ENCODE measurements around the gene GPR162. TPM values are rescaled to one million over a fixed set of nuclear protein-coding genes. Genes with fewer than 3 reads are reported as not detected.

GPR162 gene, protein sequence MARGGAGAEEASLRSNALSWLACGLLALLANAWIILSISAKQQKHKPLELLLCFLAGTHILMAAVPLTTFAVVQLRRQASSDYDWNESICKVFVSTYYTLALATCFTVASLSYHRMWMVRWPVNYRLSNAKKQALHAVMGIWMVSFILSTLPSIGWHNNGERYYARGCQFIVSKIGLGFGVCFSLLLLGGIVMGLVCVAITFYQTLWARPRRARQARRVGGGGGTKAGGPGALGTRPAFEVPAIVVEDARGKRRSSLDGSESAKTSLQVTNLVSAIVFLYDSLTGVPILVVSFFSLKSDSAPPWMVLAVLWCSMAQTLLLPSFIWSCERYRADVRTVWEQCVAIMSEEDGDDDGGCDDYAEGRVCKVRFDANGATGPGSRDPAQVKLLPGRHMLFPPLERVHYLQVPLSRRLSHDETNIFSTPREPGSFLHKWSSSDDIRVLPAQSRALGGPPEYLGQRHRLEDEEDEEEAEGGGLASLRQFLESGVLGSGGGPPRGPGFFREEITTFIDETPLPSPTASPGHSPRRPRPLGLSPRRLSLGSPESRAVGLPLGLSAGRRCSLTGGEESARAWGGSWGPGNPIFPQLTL
- total RNA-seq (2021) (2.4 and 3.8 TPM in 2 replicates), Bru-seq, nascent RNA (percentile 24 among the genes with signal in this experiment), BruChase-seq, experiment 1, labeled RNA remaining after a 2-hour chase (percentile 15 among the genes with signal in this experiment), BruChase-seq, experiment 2, labeled RNA remaining after a 6-hour chase (percentile 25 among the genes with signal in this experiment)
- long read RNA-seq, partial matches to known transcripts = 0 of 3 reads
- long read RNA-seq, other reads (novel, unspliced or antisense) = 0 of 3 reads

DNA sequence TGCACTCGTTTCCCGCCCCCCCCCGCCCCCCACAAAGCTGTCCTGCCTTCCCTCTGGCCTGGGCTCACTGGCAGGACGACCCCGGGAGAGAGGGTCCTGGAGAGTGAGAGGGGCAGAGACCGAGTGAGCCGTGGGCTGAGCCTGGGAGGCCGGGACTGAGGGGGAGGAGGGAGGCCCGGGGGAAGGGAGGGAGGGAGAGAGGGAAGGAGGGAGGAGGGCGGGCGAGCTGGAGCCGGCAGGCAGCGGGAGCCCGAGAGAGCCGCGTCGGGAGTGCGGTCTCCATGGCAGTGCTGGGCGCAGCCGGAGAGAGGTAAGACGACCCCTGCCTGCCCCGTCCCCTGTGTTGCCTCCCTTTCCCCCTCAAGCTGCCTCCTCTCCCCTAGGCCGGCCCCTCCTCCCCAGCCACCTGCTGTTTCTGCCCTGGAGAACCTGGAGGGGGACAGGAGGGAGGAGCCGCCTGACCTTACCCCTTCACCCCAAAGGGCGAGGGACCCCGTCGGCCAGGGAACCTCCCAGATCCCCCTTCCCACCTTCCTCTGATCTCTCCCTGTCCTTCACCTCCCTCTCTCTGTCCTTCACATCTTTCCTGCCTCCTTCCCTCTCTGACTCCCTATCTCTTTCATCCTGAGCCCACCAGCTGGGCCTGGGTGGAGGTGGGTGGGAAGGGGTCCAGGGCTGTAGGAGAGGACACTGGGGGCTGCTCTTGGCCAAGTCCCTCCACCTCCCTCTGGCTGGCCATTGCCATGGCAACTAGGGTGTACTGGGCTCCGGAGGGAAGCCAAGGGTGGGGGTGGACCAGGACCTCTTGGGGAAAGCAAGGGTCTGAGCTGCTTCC lies at the start of gene GPR162:
Gene GPR162 (plus strand): TSS at position 231 of the 835 bp plus-strand sequence. CDS start 2,078 bp downstream, outside the sequence.
- H3K9me2 ChIP-seq (ENCODE audit: insufficient read depth) = no peaks in the 10 kb centered on the region
- DNase-seq = peak in 1 of 2 experiments; percentile 37
- H3K9me3 ChIP-seq (ENCODE audit: insufficient read depth, low read depth) = no peaks in the 10 kb centered on the region
- peak within 1 kb of the TSS; percentile 33; the same call in 1 of the 2 replicates for H3K4me3 ChIP-seq
- ChIA-PET CTCF (interaction anchor here (0.6 to 1.8 kb wide), 4 partner anchors 20 to 117 kb away, joined by 3 to 9 read pairs (median 5); no protein-coding TSS in a partner anchor), POLR2A (ENCODE audit: unreplicated experiment) (interaction anchor here (0.7 to 0.9 kb wide), 3 partner anchors 47 to 209 kb away, joined by 3 to 4 read pairs (median 3); no protein-coding TSS in a partner anchor)
- TF ChIP-seq, protein P1, sequence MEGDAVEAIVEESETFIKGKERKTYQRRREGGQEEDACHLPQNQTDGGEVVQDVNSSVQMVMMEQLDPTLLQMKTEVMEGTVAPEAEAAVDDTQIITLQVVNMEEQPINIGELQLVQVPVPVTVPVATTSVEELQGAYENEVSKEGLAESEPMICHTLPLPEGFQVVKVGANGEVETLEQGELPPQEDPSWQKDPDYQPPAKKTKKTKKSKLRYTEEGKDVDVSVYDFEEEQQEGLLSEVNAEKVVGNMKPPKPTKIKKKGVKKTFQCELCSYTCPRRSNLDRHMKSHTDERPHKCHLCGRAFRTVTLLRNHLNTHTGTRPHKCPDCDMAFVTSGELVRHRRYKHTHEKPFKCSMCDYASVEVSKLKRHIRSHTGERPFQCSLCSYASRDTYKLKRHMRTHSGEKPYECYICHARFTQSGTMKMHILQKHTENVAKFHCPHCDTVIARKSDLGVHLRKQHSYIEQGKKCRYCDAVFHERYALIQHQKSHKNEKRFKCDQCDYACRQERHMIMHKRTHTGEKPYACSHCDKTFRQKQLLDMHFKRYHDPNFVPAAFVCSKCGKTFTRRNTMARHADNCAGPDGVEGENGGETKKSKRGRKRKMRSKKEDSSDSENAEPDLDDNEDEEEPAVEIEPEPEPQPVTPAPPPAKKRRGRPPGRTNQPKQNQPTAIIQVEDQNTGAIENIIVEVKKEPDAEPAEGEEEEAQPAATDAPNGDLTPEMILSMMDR (conservative IDR thresholded peaks at IDR 0.05) = no peak
- no peak for TF ChIP-seq EZH2 (IDR thresholded peaks at IDR 0.05; ENCODE audit: low read depth)
- peak within 1 kb of the TSS; percentile 68 for H3K4me2 ChIP-seq
- no TSS peak for BruUV-seq (replicated peaks)
- peaks cover 76% of the 10 kb centered on the region for H3K27me3 ChIP-seq (ENCODE audit: insufficient read depth, low read depth)
- H3K36me3 ChIP-seq (ENCODE audit: low read depth) = no peaks in the 10 kb centered on the region
- H3K27ac ChIP-seq = no peak within 1 kb of the TSS
- intact Hi-C loops (cut with micrococcal nuclease; ENCODE audit: unreplicated experiment) = no loop called here
- H3K4me1 ChIP-seq (replicated peaks; ENCODE audit: insufficient read depth) = no peaks in the 10 kb centered on the region; the same call in 1 of the 2 replicates
- no peaks in the 10 kb centered on the region; the same call in 1 of the 2 replicates for H3F3A ChIP-seq (ENCODE audit: insufficient read depth, low read depth)
- H3K79me2 ChIP-seq (ENCODE audit: low read depth) = no peaks in the 10 kb centered on the region
- no peaks in the 10 kb centered on the region for H4K20me1 ChIP-seq (ENCODE audit: insufficient read depth)
- H2AFZ ChIP-seq = no peak within 1 kb of the TSS

DNA sequence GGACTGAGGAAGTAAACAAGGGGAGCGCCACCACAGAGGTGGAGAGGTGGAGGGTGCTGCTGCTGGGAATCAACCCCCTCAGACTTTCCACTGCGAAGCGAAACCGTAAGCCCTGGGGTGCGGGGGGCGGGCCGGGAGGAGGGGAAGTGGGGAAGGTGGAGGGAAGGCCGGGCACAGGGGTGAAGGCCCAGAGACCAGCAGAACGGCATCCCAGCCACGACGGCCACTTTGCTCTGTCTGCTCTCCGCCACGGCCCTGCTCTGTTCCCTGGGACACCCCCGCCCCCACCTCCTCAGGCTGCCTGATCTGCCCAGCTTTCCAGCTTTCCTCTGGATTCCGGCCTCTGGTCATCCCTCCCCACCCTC lies 49.3 kb upstream of the GPR162 start, which contains the start of gene LAG3:
Gene LAG3 (plus strand): TSS at position 190 of the 365 bp plus-strand sequence. CDS start 333 bp downstream, outside the sequence.
- no peaks in the 10 kb centered on the region for H3K36me3 ChIP-seq (ENCODE audit: low read depth)
- POLR2A ChIA-PET (ENCODE audit: unreplicated experiment) = no interaction called here
- CTCF ChIA-PET = interaction anchor here (1.8 kb wide), 1 partner anchor 20 kb away, joined by 5 read pairs; the partner anchor contains the start of gene MLF2
- no peaks in the 10 kb centered on the region for H3K27me3 ChIP-seq (ENCODE audit: insufficient read depth, low read depth)
- peaks cover 27% of the 10 kb centered on the region for H3F3A ChIP-seq (ENCODE audit: insufficient read depth, low read depth)
- DNase-seq = no peak
- intact Hi-C loops (cut with micrococcal nuclease; ENCODE audit: unreplicated experiment) = no loop called here
- no peak within 1 kb of the TSS for H3K4me3 ChIP-seq
- H4K20me1 ChIP-seq (ENCODE audit: insufficient read depth) = peaks cover 19% of the 10 kb centered on the region
- BruUV-seq (replicated peaks) = no TSS peak
- H3K4me1 ChIP-seq (replicated peaks; ENCODE audit: insufficient read depth) = peaks cover 14% of the 10 kb centered on the region
- no peaks in the 10 kb centered on the region for H3K9me2 ChIP-seq (ENCODE audit: insufficient read depth)
- no peak within 1 kb of the TSS for H2AFZ ChIP-seq
- no peak within 1 kb of the TSS for H3K27ac ChIP-seq
- H3K9me3 ChIP-seq (ENCODE audit: insufficient read depth, low read depth) = no peaks in the 10 kb centered on the region
- peaks cover 21% of the 10 kb centered on the region for H3K79me2 ChIP-seq (ENCODE audit: low read depth)
- TF ChIP-seq, protein P1 (conservative IDR thresholded peaks at IDR 0.05) = no peak
- TF ChIP-seq EZH2 (IDR thresholded peaks at IDR 0.05; ENCODE audit: low read depth) = no peak
- no peak within 1 kb of the TSS for H3K4me2 ChIP-seq

Data from PC-9 (cell line).